PC-3 (cell line): ENCODE measurements around the gene LRRD1.
"Not testable (repeated sequence)": the region's sequence is repeated elsewhere in the genome, so short reads cannot be mapped to it uniquely, and the experiment has no call there.

Experiments used
- EZH2 ChIP-seq: fragments of 300-600 bp; sonication (generic); IDR thresholded peaks from one replicate; pipeline ENCODE4 v1.6.1; 2017; ENCODE audit warnings: antibody characterized with exemption, mild to moderate bottlenecking, low read length; ENCODE audit not compliant: unreplicated experiment
- EZH2phosphoT487 ChIP-seq: fragments of 300-600 bp; sonication (generic); IDR thresholded peaks from 2 replicates; pipeline ENCODE4 v1.6.1; 2018; ENCODE audit warnings: mild to moderate bottlenecking, antibody characterized with exemption, low read length, borderline replicate concordance
- TF ChIP-seq, protein P1 (sequence below): fragments of 300-600 bp; sonication (generic); conservative IDR thresholded peaks from 2 replicates; pipeline ENCODE4 v1.5.1; 2017; ENCODE audit warnings: antibody characterized with exemption, low read depth, mild to moderate bottlenecking, low read length

DNA sequence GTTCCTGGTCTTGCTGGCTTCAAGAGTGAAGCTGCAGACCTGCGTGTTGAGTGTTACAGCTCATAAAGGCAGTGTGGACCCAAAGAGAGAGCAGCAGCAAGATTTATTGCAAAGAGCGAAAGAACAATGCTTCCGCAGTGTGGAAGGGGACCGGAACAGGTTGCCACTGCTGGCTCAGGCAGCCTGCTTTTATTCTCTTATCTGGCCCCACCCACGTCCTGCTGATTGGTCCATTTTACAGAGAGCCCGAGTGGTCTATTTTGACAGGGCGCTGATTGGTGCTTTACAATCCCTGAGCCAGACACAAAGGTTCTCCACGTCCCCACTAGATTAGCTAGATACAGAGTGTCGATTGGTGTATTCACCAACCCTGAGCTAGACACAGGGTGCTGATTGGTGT, 36.2 kb downstream of the LRRD1 start:
- TF ChIP-seq, protein P1, sequence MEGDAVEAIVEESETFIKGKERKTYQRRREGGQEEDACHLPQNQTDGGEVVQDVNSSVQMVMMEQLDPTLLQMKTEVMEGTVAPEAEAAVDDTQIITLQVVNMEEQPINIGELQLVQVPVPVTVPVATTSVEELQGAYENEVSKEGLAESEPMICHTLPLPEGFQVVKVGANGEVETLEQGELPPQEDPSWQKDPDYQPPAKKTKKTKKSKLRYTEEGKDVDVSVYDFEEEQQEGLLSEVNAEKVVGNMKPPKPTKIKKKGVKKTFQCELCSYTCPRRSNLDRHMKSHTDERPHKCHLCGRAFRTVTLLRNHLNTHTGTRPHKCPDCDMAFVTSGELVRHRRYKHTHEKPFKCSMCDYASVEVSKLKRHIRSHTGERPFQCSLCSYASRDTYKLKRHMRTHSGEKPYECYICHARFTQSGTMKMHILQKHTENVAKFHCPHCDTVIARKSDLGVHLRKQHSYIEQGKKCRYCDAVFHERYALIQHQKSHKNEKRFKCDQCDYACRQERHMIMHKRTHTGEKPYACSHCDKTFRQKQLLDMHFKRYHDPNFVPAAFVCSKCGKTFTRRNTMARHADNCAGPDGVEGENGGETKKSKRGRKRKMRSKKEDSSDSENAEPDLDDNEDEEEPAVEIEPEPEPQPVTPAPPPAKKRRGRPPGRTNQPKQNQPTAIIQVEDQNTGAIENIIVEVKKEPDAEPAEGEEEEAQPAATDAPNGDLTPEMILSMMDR, result not testable (repeated sequence)
- not testable (repeated sequence) for TF ChIP-seq EZH2, EZH2phosphoT487
